Upper lobe of right lung (tissue), 1 donor: ENCODE results near the gene PLEK. TPM values are rescaled to one million over a fixed set of nuclear protein-coding genes. Genes with fewer than 3 reads are reported as not detected.
"Not testable (repeated sequence)": the region's sequence is repeated elsewhere in the genome, so short reads cannot be mapped to it uniquely, and the experiment has no call there.

Experiments used
- ATAC-seq: fragments of 200-7000 bp; cut with Tn5 transposase; one replicate; pipeline ENCODE4 v1.9.1; 2020; ENCODE audit warnings: mild to moderate bottlenecking, moderate library complexity
- DNase-seq: peaks from one replicate; pipeline ENCODE4 v3.0.0-alpha.2; 2020
- H3K27ac ChIP-seq: fragments of 200-600 bp; one replicate; pipeline ENCODE4 v1.8.0; 2022
- H3K27me3 ChIP-seq: fragments of 200-600 bp; one replicate; pipeline ENCODE4 v1.8.0; 2022; ENCODE audit warnings: mild to moderate bottlenecking
- H3K36me3 ChIP-seq: fragments of 200-600 bp; one replicate; pipeline ENCODE4 v1.8.0; 2022
- H3K4me1 ChIP-seq: fragments of 200-600 bp; one replicate; pipeline ENCODE4 v1.8.0; 2022
- H3K4me3 ChIP-seq: fragments of 200-600 bp; one replicate; pipeline ENCODE4 v1.8.0; 2022; ENCODE audit warnings: mild to moderate bottlenecking
- H3K9me3 ChIP-seq: fragments of 200-600 bp; one replicate; pipeline ENCODE4 v1.8.0; 2022
- CTCF ChIP-seq: fragments of 200-600 bp; IDR thresholded peaks from one replicate; pipeline ENCODE4 v1.8.0; 2022; ENCODE audit warnings: antibody characterized with exemption
- intact Hi-C: fragments of 100-400 bp; cut with DNase I; formaldehyde crosslinking; loops from one replicate; pipeline ENCODE4 v1.11.0; 2022
- total RNA-seq: library from RNA; stranded (reverse); fragmentation: NEBNext Ultra II Directional; extraction: Animal tissue kit (Norgen Biotek cat#: 25700); gene quantifications from one replicate; pipeline ENCODE4 v1.2.1, GENCODE V29; 2021
- donor health status: DM: no; HTN: yes; CAD: no; lungs with severe emphysema.

The PLEK gene
- total RNA-seq, 1 donor from 2014 or later, result 32.9 TPM

DNA sequence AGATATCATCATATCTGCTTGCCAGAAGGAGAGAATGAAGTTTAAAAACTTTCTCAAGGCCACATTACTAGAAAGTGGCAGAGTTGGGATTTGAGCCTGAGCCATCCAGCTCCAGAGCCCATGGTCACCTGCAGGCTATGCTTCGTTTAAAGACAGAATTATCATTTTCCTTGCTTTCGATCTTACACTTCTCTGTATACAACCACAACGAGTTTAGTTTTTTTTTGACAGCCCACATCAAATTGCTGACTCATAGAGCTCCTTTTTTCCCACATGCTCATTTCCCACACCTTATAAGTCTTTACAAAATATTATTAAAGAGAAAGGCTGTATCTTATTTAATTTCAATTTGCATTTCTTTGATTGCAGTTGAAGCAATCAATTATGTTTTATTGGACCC, 6.5 kb downstream of the PLEK start:
- H3K27ac ChIP-seq, result no peak overlapping the region
- no peaks in the 10 kb centered on the region for H3K9me3 ChIP-seq
- peaks cover 13% of the 10 kb centered on the region for H3K4me1 ChIP-seq
- ATAC-seq, result no peak
- no peaks in the 10 kb centered on the region for H3K36me3 ChIP-seq
- intact Hi-C loops, result no loop called here
- no peak for DNase-seq
- H3K27me3 ChIP-seq, result no peaks in the 10 kb centered on the region
- H3K4me3 ChIP-seq, result no peak overlapping the region
- TF ChIP-seq CTCF, result no peak

DNA sequence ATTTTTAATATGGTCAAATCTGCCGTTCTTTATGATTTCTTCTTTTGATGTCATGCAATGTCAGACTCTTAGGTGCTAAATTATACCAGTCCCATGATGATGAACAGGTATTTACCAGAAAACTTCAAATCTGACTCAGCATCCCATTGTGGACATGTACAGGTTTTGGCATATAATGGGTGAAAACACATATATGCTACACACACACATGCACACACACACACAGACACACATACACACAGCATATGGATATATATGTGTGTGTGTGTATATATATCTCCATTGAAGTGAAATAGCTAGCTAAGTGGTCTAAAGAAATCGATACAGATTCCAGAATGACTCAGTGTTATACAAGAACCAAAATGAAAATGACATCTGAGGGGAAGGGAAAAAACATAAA, 7.4 kb downstream of the PLEK start:
- H3K27ac ChIP-seq, result no peak overlapping the region
- H3K4me1 ChIP-seq, result peaks cover 13% of the 10 kb centered on the region
- no peak overlapping the region for H3K4me3 ChIP-seq
- no peak for TF ChIP-seq CTCF
- intact Hi-C loops, result no loop called here
- no peaks in the 10 kb centered on the region for H3K36me3 ChIP-seq
- ATAC-seq, result no peak
- no peaks in the 10 kb centered on the region for H3K27me3 ChIP-seq
- DNase-seq, result no peak
- H3K9me3 ChIP-seq, result no peaks in the 10 kb centered on the region

GRCh38 chr2:68374184-68374583, 9.1 kb downstream of the PLEK start:
- ATAC-seq (no peak), DNase-seq (no peak)
- Histone ChIP-seq H3K4me3 (no peak overlapping the region), H3K27me3 (no peaks in the 10 kb centered on the region), H3K4me1 (peaks cover 6% of the 10 kb centered on the region), H3K9me3 (no peaks in the 10 kb centered on the region), H3K36me3 (no peaks in the 10 kb centered on the region), H3K27ac (no peak overlapping the region)
- no peak for TF ChIP-seq CTCF
- intact Hi-C loops, result no loop called here

- intact Hi-C loops, result no loop called here
- no peak overlapping the region for H3K27ac ChIP-seq
- H3K27me3 ChIP-seq, result no peaks in the 10 kb centered on the region
- H3K4me3 ChIP-seq, result no peak overlapping the region
- ATAC-seq, result no peak
- H3K4me1 ChIP-seq, result peaks cover 3% of the 10 kb centered on the region
- no peaks in the 10 kb centered on the region for H3K36me3 ChIP-seq
- no peak for TF ChIP-seq CTCF
- no peaks in the 10 kb centered on the region for H3K9me3 ChIP-seq
- no peak for DNase-seq
Observed at GRCh38 chr2:68375582-68375981, 10.5 kb downstream of the PLEK start.

DNA sequence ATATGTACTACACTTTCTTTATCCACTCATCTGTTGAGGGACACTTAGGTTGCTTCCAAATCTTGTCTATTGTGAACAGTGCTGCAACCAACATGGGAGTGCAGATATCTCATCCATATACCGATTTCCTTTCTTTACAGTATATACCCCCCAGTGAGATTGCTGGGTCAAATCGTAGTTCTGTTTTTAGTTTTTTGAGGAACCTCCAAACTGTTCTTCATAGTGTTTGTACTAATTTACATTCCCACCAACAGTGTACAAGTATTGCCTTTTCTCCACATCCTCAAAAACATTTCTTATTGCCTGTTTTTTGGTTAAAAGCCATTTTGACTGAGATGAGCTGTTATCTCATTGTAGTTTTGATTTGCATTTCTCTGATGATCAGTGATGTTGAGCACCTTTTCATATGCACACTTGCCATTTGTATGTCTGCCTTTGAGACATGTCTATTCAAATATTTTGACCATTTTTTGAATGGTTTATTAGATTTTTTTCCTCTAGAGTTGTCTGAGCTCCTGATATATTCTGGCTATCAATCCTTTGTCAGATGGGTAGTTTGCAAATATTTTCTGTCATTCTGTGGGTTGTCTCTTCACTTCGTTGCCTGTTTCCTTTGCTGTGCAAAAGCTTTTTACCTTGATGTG, 12.2 kb downstream of the PLEK start:
- no peak for TF ChIP-seq CTCF
- H3K9me3 ChIP-seq, result no peaks in the 10 kb centered on the region
- intact Hi-C loops, result no loop called here
- no peak overlapping the region for H3K27ac ChIP-seq
- H3K27me3 ChIP-seq, result no peaks in the 10 kb centered on the region
- ATAC-seq (no peak), DNase-seq (no peak)
- no peak overlapping the region for H3K4me3 ChIP-seq
- H3K36me3 ChIP-seq, result no peaks in the 10 kb centered on the region
- no peaks in the 10 kb centered on the region for H3K4me1 ChIP-seq

DNA sequence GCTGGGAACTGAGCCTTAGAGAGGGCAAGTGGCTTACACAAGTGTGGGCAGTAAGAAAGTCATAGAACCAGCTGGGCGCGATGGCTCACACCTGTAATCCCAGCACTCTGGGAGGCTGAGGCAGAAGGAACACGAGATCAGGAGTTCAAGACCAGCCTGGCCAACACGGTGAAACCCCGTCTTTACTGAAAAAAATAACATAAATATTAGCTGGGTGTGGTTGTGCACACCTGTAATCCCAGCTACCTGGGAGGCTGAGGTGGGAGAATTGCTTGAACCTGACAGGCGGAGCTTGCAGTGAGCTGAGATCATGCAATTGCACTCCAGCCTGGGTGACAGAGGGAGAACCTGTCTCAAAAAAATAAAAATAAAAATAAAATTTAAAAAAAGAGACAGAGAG, 13.7 kb downstream of the PLEK start:
- H3K36me3 ChIP-seq, H3K27ac ChIP-seq, H3K4me3 ChIP-seq, H3K9me3 ChIP-seq, H3K27me3 ChIP-seq, H3K4me1 ChIP-seq, ATAC-seq, DNase-seq, intact Hi-C loops: not testable (repeated sequence)
